C1 segment of cervical spinal cord (tissue), 14 donors: Measurements from ENCODE around the gene DSG4.

Source experiments
- DNase-seq, 14 donors: peaks; one replicate each; lab custom pipeline; 2025; lab: John Stamatoyannopoulos, UW

The DSG4 gene

DNA sequence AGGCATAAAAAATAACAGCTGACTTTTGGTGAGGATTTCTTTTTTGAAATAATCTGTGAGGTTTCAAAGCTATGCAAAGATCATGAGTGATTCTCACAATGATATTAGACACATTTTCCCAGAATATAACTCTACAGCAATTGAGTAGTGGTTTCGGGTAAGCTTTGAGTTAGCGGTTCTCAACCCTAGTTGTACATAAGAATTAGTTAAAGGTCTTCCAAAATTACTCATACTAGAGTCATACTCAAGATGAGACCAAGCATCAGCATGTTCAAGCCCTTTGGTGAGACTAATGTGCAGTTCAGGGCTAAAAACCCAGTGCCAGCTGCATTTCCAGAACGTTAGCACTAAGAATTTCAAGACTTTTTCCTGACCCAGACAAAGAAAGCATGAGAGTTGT is 31.1 kb downstream of the DSG4 start:
- no peak for DNase-seq

DNA sequence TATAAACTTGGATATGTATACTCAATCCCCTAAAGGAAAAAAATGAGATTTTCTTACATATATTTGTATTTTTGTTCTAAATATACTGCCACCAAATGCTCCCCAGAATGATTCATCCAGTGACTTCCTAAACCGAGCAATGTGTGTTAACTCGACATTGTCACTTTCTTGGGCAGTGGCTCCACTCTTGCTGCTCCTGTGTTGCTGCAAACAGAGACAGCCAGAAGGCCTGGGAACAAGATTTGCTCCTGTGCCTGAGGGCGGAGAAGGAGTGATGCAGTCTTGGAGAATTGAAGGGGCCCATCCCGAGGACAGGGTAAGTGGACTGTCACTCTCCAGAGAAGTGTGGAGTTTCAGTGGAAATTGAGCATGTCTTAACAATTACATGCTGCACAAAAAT is 32.7 kb downstream of the DSG4 start:
- no peak for DNase-seq

DNA sequence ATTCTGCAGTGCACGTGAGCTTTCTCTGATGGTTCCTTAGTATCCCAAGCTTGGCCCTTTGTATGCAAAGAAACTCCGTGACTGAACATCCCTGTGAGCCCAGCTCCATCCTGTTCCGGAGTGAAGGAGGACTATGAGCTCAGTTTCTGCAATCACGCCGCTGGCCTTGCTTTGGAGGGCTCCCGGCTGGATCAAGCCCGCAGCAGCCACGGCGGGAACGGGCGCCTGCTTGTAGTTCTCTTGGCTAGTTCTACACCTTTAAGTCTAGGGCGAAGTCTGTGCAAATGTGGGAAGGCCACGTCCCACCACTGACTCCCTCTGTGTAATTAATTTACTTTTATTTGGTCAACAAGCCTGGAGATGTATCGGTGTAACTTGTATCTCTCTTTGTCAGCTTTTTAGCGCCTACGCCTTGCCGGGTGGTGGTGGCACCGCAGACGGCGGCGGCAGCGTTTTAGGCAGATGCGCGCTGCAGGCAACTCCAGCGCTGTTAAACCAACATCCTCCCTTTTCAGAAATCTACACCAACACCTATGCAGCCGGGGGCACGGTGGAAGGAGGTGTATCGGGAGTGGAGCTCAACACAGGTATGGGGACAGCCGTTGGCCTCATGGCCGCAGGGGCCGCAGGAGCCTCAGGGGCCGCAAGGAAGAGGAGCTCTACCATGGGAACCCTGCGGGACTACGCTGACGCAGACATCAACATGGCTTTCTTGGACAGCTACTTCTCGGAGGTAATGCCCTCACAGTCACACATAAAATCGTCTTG is 34.3 kb downstream of the DSG4 start:
- DNase-seq: no peak

DNA sequence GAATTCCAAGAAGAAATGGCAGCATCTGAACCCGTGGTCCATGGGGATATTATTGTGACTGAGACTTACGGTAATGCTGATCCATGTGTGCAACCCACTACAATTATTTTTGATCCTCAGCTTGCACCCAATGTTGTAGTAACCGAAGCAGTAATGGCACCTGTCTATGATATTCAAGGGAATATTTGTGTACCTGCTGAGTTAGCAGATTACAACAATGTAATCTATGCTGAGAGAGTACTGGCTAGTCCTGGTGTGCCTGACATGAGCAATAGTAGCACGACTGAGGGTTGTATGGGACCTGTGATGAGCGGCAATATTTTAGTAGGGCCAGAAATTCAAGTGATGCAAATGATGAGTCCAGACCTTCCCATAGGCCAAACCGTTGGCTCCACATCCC is 36.6 kb downstream of the DSG4 start:
- no peak for DNase-seq

DNA sequence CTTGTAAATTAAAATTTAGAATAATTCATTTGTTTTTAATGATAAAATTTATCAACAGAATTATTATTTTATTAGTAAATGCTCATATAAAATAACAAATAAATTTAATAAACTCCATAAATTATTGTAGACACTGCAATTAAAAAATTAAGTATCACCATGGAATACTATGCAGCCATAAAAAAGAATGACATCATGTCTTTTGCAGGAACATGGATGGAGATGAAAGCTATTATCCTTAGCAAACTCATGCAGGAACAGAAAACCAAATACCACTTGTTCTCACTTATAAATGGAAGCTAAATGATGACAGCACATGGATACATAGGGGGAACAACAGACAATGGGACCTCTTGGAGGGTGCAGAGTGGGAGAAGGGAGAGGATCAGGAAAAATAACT is 41.3 kb downstream of the DSG4 start:
- no peak for DNase-seq

DNA sequence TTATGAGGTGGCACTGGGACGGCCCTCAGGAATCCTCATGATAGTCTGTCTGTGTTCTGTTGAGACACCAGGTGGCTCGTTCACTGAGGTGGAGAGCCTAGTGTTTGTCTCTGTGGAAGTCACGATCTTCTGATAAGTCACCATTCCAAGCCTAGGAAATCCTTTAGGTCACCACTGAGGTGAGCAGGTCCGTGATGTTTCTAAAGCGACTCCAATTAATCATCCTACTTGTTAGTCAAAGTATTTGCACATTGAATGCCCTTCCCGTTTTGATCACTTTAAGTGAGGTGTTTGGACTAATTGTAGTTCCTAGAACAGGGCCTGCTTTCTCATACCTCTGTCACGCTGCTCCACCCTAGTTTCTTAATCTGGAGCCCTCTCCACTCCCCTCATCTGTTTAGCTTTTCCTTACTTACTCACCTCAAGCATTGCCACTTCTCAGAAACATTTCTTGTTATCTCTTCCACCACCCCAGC is 42.9 kb downstream of the DSG4 start:
- DNase-seq: no peak

DNA sequence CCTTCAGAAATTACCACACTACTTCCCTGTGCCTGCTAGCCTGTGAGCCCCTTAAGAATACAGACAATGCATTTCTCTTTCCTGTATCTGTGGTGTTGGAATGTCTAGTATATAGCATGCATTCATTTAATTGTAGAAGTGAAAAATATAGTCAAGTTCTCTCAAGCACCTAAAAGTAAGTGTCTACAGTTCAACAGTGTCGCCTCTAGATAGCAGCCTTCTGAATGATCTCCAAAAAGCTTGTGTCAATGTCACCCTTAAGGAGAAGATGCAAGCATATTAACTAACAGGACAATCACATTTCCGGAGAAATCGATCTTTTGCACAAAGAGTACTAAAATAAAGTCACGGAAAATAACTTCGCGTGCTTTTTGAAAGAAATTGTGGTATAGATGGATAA is 43.5 kb downstream of the DSG4 start:
- no peak for DNase-seq

DNA sequence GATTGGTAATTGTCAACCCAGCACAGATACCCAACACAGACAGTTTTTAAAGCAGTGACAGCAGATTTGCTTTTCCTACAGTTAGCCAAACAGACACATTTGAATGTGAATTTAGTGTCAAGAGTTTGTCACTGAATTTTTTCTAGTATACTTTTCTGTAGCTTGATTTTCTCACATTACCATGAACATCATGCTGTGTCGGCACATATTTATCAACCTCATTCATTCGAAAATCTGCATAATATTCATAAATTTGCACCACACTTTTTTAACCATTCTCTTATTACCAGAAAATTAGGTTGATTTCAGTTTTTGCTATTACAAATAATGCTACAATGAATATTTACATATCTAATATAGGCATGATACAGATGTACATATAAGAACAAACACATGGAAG is 43.9 kb downstream of the DSG4 start:
- no peak for DNase-seq

DNA sequence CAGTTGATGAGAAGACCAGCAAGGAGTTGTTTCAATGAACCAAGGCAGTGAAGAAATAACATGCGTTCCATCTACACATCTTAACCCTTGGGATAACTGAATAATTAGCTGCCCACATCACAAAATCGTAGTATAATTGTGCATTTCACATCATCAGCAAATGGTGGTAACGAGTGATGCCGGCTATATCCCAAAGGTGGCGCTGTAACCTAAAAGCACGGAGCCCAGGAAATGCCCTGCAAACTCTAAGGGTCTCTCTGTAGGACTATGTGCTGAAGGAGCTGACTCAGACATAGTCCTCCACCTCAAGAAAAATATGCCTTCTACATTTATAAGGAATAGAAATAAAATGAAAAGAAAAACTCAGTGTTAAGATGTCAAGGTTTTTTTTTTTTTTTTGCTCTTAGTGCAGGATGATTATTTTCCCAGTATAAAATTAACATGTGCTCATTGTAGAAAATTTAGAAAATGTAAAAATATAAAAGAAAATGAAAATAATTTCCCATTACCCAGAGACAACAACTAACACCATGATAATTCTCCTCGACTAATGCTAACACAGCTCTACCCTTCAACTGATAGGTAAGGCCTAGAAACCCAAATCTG is 47.9 kb downstream of the DSG4 start:
- DNase-seq: no peak

DNA sequence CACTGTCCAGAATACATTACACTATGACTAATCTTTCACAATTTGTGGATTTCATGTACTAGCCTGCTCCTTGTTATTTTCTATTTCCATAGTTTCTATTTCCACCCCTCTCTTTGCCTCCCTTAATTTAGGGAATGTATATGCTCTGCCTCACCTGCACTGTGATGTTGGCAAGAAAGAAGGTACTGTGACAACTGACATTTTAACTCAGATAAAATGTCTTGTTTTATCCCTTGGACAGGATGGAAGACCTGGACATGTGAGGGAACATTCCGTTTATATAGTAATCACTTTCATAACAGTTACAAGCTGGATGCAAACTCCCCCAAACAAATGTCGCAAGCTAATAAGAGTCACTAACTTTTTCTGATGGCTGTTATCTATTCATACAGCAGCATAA is 49.4 kb downstream of the DSG4 start:
- no peak for DNase-seq

DNA sequence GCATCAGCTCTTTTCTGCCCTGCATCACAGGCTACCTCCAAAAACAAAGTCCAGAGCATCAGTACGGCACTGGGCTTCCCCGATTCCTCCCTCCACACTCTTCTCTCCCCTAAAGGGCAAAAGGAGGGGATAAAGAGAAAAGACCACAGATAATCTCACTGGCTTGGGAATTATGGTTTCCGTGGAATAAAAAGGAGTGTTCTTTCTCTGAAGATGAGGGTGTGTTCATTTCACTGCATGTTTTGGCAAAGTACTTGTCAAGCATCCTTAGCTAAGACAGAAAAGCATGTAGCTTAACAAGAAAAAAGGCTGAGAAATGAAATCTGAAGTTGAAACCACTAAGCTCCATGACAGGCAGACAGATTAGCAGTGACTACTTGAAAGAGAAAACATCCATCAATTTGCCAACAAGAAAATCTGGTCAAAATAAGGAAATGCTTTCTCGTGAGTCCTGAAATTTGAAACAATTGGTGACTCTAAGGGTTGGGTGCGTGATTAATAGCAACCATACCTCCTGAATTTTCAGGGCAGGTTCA is 50.4 kb downstream of the DSG4 start:
- no peak for DNase-seq

DNA sequence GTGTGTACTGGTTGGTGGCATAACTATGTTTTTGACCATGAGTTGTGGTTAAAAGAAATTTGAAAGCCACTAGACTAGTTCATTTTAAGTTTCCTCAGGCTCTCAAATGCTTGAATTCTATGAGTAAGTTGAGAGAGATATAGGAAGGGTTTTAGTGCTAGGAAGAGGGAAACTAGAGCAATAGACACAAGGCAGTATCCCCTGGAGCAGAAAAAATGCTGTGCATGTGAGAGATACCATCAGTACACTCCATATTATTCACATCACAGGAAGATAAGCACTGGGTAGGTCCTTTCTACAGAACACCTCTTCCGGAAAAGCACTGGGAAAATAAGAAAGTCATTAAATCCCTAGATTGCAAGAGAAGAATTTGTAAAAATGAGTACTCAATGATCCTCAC is 51.6 kb downstream of the DSG4 start:
- DNase-seq: no peak

DNA sequence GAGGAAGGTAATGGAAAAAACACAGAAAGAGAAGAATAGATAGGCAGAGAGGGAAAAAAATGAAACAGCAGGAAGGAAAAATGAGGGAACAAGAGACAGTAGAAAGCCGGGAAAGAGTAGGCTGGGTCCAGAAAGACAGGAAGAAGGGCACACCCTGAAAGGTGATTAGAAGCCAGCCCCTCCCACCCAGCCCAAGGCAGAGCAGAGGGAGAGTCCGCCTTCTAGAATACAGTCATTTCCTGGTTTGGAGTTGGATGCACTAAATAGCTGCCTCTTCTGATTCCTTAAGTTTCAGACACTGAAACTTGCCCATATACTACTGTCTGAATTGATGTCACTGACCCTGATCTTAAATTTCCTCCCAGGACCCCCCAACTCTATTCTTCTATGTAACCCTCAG is 53.0 kb downstream of the DSG4 start:
- DNase-seq: no peak

DNA sequence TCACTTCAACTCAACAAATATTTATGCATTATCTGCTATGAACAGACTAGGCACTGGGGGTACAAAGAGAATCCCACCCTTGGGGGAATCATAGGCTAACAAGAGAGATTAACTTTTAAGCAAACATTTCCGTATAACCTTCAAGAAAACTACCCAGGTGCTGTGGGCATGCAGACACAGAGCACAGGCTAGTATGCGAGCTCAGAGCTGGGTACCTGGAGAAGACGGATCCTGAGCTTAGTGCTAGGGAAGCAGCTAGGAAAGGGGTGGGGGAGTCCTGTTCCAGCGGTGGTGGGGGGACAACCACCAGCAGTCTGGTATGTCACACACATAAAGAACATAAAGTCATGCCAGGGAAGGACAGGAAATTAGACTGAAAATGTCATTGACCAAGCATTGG is 53.5 kb downstream of the DSG4 start:
- no peak for DNase-seq

DNA sequence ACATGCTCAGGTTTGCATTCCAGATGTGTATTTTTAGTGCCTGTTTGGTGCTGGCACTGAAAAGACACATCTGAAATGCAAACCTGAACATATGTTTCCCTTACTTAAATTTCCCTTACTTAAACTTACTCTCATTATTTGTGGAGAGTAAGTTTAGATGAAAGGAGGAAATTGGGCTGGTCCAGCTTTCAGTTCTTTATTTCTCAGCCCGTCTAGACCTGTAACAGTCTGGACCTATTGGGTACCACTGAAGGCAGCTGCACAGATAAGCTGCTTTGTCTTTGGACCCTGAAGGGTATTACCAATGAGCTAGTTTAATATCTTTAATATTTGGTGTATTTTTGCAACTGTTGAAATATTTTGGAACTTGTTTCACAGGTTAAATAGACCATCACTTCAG is 54.0 kb downstream of the DSG4 start:
- no peak for DNase-seq

DNA sequence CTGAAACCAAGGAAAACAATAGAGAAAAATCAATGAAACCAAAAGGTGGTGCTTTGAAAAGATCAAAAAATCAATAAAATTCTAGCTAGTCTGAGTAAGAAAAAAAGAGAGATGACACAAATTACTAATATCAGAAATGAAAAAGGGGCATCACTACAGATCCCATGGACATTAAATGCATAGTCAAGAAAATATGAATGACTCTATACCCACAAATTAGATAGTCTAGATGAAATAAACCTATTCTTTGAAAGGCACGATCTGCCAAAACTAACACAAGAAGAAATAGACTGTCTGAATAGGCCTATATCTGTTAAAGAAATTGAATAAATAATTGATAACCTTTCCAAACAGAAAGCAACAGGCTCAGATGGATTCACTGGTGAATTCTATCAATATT is 55.7 kb downstream of the DSG4 start:
- DNase-seq: no peak

DNA sequence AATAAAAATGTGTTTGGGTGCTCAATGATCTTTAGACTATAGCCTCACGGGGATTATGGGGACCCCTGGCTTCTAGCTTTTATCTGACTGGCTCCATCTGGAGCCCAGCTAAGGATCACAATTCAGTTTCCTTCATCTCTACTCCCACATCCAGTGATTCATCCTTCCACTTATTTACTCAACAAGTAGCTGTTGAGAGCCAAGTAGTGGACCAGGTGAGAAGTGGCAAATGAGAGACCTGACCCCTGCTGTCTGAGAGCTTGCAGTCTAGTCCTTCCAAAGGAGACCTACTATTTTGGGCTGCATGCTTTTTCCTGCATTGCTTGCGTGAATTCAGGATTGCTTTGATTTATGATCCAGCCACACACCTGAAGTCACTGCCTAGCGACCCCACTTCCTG is 60.2 kb downstream of the DSG4 start:
- DNase-seq: no peak

DNA sequence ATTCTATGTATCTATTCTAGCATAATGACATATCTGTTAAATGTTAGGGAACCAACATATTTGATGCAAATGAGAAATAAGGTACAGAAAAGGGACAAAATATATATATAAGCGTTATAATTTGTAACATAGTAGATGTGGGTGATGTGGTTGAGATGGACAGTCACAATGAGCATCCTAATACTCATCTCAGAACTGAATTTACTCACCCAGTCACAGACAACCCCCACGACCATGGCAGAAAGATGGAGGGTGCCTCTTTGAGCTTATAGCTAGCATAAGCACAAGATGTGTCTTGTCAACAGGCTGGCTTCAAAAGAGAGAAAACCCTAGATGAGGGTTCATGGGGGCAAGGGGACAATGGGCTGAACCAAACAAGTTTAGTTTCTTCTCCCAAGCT is 61.8 kb downstream of the DSG4 start:
- DNase-seq: no peak

DNA sequence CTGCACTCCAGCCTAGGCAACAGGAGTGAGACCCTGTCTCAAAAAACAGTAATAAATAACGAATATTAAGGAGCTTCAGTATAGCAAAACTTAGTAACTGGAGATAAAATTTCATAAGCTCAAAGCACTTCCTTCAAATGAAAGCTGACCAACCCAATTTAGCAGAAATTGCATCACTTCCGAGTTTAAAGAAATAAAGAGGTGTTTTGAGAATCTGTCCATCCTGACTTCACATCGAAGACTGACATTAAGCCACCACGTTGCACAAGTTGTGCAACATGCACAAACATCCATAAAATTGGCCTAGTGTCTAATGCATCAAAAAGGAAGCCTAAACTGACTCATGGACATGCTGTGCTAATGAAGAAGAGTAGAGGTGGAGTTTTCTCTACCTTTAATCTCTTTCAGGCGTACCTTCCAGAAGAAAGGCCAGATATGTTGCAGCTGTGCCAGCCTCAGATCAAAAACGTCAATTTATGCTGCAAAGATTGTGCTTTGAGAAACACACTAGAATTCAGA is 63.3 kb downstream of the DSG4 start:
- no peak for DNase-seq

DNA sequence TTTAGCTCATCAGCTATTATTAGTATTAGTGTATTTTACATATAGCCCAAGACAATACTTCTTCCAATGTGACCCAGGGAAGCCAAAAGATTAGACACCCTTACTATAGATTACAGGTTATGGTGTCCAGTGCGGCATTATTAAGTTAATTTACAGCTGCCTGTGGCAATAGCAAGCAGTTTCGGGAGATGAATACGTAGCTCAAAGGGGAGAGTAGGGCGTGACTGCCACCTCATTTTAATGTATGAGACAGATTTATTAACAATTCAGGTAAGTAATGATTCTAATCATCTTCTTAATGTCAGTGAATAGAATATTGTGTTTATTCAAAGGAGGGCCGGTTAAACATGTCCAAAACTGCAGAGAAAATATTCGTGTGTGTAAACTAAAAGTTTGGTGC is 64.2 kb downstream of the DSG4 start:
- DNase-seq: no peak

DNA sequence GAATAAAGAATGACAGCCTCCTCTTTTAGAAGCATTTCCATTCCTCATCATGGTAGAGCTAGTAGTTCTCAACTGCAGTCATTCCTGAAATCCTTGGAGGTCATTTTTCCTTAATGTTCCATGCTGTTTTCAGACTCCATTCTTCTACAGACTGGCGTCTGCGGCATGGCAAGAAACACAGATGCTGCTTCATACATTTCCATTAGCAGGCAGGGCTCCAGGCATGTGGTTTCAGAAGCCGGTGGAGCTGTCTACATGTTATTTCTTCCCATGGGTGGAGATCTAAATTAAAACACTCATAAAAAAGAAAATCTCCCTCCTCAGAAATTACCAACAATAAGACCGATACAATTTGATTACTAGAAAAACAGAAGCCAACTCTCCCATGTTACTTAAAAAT is 64.9 kb downstream of the DSG4 start:
- no peak for DNase-seq

DNA sequence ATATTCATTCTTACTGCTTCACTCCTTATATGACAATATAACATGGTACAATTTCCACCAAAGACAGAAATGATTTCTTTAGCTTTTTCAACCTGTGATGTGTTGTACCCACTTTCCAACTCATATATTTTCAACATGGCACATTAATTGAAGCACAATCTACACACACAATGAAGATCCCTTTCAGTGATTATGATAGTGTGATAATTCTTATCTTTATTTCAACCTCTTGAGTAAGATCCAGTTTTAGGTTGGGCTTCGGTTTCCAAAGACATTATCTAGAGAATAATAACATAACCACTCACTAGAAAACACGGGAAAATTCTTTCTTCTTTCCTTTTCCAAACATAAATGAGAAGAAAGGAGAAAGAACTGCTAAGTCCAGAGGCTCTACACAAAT is 67.6 kb downstream of the DSG4 start:
- DNase-seq: no peak

DNA sequence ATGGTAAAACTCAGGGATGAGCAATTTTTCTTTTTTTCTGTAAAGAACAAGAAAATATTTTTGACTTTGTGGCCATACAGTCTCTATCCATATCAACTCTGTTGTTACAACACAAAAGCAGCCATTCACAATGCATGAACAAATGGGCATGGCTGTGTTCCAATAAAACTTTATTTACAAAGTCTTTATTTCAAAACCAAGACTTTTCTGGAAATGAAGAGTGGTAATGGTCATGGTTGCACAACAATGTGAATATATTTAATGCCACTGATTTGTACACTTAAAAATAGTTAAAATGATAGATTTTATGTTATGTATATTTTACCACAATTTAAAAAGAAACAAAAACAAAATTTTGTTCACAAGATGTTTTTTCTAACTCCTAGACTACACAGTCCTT is 69.3 kb downstream of the DSG4 start:
- no peak for DNase-seq
